Measurements from ENCODE around the gene ARHGAP15.

Gene ARHGAP15

DNA sequence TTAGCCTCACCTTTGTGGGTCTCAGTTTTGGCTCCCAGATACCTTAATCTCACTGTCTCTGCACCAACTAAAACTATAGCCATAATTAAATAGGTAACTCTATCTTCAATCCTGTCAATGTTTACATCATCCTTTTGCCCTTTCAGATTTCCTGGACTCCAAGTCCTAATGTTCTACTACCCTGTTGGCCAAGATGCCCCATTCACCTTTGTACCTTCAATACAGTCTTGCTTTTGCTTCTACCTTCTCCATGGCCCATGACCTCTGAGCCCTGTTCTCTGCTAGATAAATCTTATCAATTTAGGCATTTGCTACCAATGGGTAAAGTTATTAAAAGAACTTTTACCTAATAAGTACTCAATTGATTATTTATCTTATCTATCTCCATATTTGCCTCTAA lies 635.5 kb downstream of the ARHGAP15 start:
- no peak for DNase-seq
- H3K27ac ChIP-seq, result no peak overlapping the region
- H3K36me3 ChIP-seq, result no peaks in the 10 kb centered on the region
- H3K9me3 ChIP-seq (ENCODE audit: severe bottlenecking), result no peaks in the 10 kb centered on the region
- TF ChIP-seq, protein P1, sequence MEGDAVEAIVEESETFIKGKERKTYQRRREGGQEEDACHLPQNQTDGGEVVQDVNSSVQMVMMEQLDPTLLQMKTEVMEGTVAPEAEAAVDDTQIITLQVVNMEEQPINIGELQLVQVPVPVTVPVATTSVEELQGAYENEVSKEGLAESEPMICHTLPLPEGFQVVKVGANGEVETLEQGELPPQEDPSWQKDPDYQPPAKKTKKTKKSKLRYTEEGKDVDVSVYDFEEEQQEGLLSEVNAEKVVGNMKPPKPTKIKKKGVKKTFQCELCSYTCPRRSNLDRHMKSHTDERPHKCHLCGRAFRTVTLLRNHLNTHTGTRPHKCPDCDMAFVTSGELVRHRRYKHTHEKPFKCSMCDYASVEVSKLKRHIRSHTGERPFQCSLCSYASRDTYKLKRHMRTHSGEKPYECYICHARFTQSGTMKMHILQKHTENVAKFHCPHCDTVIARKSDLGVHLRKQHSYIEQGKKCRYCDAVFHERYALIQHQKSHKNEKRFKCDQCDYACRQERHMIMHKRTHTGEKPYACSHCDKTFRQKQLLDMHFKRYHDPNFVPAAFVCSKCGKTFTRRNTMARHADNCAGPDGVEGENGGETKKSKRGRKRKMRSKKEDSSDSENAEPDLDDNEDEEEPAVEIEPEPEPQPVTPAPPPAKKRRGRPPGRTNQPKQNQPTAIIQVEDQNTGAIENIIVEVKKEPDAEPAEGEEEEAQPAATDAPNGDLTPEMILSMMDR (IDR thresholded peaks at IDR 0.05; ENCODE audit: low read depth, low read length), result no peak
- no peaks in the 10 kb centered on the region for H3K27me3 ChIP-seq (ENCODE audit: insufficient read depth, low read depth, severe bottlenecking)
- H3K4me3 ChIP-seq (ENCODE audit: low read depth, low read length), result no peak overlapping the region

DNA sequence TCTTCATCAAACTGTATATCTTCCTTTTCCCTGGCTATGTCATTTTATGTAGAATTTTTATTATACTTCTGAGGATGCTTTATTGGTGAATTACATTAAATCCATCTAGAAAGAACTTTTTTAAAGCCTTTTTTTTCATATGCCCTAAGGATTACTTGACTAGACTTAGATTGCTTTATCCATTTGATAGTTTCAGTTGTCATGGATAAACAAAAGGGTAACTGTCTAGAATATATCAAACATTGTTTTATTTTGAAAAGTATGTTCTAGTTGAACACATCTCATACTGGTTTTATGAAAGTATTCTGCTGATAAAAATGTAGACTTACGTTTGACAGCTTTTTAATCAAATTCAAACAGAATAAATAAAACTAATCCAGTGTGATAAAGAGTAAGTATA lies 639.8 kb downstream of the ARHGAP15 start:
- DNase-seq, result no peak

DNA sequence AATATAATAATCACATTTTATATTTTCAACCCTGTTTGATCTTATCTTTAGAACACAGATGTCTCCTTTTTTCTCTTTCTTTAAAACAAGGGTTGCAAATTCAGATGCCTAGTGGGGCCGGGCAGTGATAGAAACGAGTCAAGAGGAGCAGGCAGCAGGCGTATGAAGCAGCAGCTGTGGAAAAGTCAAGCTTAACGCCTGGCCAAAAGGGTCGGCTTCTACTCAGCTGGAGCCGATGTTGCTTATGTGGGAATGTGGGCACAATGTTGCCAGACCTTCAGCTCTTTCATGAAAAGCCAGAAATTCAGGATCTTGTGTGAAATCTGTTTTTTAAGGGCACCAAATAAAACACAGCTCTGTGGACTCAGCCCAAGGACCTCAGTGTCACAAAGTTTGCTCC lies 642.7 kb downstream of the ARHGAP15 start:
- H3K27ac ChIP-seq, result no peak overlapping the region
- no peaks in the 10 kb centered on the region for H3K9me3 ChIP-seq (ENCODE audit: severe bottlenecking)
- DNase-seq, result no peak
- H3K27me3 ChIP-seq (ENCODE audit: insufficient read depth, low read depth, severe bottlenecking), result no peaks in the 10 kb centered on the region
- no peaks in the 10 kb centered on the region for H3K36me3 ChIP-seq
- no peak overlapping the region for H3K4me3 ChIP-seq (ENCODE audit: low read depth, low read length)
- TF ChIP-seq, protein P1 (IDR thresholded peaks at IDR 0.05; ENCODE audit: low read depth, low read length), result no peak

More for the DNA sequence above, 639.8 kb downstream of the ARHGAP15 start:
- Histone ChIP-seq H3K27ac (no peak overlapping the region), H3K27me3 (ENCODE audit: insufficient read depth, low read depth, severe bottlenecking) (no peaks in the 10 kb centered on the region), H3K4me3 (ENCODE audit: low read depth, low read length) (no peak overlapping the region), H3K36me3 (no peaks in the 10 kb centered on the region), H3K9me3 (ENCODE audit: severe bottlenecking) (no peaks in the 10 kb centered on the region)
- TF ChIP-seq, protein P1 (IDR thresholded peaks at IDR 0.05; ENCODE audit: low read depth, low read length), result no peak

DNA sequence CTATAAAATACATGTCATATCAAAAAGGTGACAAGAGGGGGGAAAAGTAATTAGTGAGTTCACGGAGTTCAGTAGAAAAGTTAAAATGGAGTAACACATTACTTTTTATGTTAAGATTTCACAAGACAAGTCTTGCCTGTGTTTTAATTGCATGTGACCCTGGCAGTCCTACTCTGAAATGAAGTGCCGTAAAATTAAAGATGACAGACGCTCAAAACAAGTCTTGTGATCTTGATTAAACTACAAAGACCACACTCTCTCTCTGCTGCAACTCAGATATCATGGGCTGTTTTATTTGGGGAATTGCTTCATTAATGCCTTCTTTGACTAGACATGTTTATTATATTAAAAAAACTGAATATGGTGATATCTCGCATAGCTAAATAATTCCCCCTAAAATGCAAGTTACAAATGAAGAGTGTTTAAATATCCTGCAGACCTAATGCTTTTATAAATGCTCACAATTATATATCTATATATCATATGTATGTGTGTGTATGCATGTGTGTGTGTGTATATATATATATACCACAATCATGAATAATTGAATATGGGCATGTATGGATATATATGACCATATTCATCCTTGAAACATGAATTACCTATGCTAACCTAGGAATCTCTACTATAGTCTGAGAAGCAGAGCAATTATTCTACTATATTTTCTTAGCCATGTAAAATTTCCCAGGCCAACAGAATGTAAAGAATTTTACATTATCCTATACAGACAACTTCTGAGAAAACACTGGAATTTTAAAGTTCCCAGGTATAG lies 647.5 kb downstream of the ARHGAP15 start:
- Histone ChIP-seq H3K9me3 (ENCODE audit: severe bottlenecking) (no peaks in the 10 kb centered on the region), H3K4me3 (ENCODE audit: low read depth, low read length) (peak overlapping the region; percentile 38), H3K27ac (no peak overlapping the region), H3K27me3 (ENCODE audit: insufficient read depth, low read depth, severe bottlenecking) (no peaks in the 10 kb centered on the region), H3K36me3 (no peaks in the 10 kb centered on the region)
- DNase-seq, result no peak
- TF ChIP-seq, protein P1 (IDR thresholded peaks at IDR 0.05; ENCODE audit: low read depth, low read length), result no peak

DNA sequence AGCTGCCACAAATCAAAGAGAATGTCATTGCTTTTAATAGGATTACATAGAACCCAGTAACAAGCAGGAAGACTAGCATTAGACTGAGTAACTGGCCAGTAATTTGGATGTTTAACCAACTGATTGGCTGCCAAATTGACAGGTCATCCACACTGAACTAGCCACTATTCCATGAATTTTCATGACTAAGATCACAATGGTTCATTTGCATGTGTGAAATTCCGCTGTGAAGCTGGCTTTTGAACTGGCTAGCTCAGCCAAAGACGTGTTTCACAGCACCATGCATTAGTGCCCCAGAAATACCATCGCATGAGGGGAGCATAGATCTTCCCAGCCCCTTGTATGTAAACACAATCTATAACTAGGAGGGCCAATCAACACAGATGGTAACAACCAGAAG lies 649.8 kb downstream of the ARHGAP15 start:
- Histone ChIP-seq H3K27me3 (ENCODE audit: insufficient read depth, low read depth, severe bottlenecking) (no peaks in the 10 kb centered on the region), H3K27ac (no peak overlapping the region), H3K4me3 (ENCODE audit: low read depth, low read length) (no peak overlapping the region), H3K9me3 (ENCODE audit: severe bottlenecking) (no peaks in the 10 kb centered on the region), H3K36me3 (no peaks in the 10 kb centered on the region)
- no peak for DNase-seq
- TF ChIP-seq, protein P1 (IDR thresholded peaks at IDR 0.05; ENCODE audit: low read depth, low read length), result no peak
